B cell (primary cell): Measurements from ENCODE around the gene ZNF831.

ENCODE experiments used
- CTCF ChIP-seq: fragments of 200-600 bp; IDR thresholded peaks from one replicate; pipeline ENCODE4 v1.8.0; 2022; ENCODE audit warnings: antibody characterized with exemption, mild to moderate bottlenecking
- EZH2 ChIP-seq: IDR thresholded peaks from 2 replicates; pipeline ENCODE4 v1.6.1; 2012; ENCODE audit warnings: borderline replicate concordance, low read depth, mild to moderate bottlenecking, moderate library complexity, low read length; ENCODE audit not compliant: insufficient read depth, poor library complexity, severe bottlenecking

GRCh38 chr20:59124296-59125029 is 39.2 kb upstream of the ZNF831 start:
- TF ChIP-seq CTCF = no peak
- no peak for TF ChIP-seq EZH2
